ENCODE data around the gene SLCO3A1. TPM values are rescaled to one million over a fixed set of nuclear protein-coding genes. Genes with fewer than 3 reads are reported as not detected.

Gene SLCO3A1
- total and polyA plus RNA-seq, 4 donors: 1.6 to 3.6 (median 2.4) TPM

DNA sequence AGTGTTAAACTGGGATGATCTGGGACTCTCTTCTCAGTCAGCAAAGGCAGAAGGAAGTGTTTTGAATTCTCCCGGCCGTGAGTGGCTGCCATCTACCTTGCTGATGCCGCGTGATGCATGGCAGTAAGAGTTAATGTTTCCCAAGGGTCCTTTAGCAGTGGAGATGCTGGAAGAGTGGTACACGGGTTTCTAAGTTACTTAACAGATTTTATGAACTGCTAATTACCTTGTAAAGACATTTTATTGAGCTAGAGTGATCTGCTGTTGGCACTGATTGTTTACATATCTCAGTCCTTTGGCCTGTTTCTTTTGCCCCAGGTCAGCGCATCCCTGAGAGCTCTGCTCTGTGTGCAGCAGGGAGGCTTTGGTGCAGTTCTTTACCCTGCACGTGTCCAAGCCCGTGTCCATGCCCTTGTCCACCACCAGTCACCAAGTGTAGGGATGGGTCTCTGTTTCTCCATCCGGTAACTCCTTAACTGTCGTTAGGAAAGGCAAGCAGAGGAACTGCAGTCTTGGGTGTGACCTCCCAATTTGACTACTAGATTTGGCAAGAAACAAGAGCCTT is 172.3 kb downstream of the SLCO3A1 start:
- H3K36me3 ChIP-seq (ENCODE audit: control insufficient read depth in 4 of 4, insufficient read depth in 3 of 4, low read depth in 1 of 4, low read length in 3 of 4): no peaks in the 10 kb centered on the region
- H3K4me1 ChIP-seq (ENCODE audit: control insufficient read depth in 4 of 4, insufficient read depth in 4 of 4, low read length in 3 of 4): no peaks in the 10 kb centered on the region
- no peak overlapping the region for H3K9ac ChIP-seq (ENCODE audit: low read depth in 1 of 2, low read length in 2 of 2)
- H3K4me3 ChIP-seq (ENCODE audit: low read depth in 1 of 3, low read length in 3 of 3): no peak overlapping the region
- DNase-seq (ENCODE audit: low spot score): no peak
- no peaks in the 10 kb centered on the region for H3K27me3 ChIP-seq (ENCODE audit: control insufficient read depth in 4 of 4, insufficient read depth in 4 of 4, low read length in 3 of 4)
- TF ChIP-seq ATF3 (IDR thresholded peaks at IDR 0.05) (no peak), HNF4A (conservative IDR thresholded peaks at IDR 0.05) (no peak), MAX (IDR thresholded peaks at IDR 0.05) (no peak), EGR1 (IDR thresholded peaks at IDR 0.05; ENCODE audit: low read depth in 2 of 2) (no peak), YY1 (IDR thresholded peaks at IDR 0.05) (no peak), FOXA1 (IDR thresholded peaks at IDR 0.05) (no peak), GABPA (IDR thresholded peaks at IDR 0.05 in 1 of 2, conservative IDR thresholded peaks at IDR 0.05 in 1 of 2) (no peak), HNF4G (IDR thresholded peaks at IDR 0.05) (no peak), RXRA (IDR thresholded peaks at IDR 0.05) (no peak), FOXA2 (IDR thresholded peaks at IDR 0.05) (no peak), TAF1 (conservative IDR thresholded peaks at IDR 0.05) (no peak), CTCF (IDR thresholded peaks at IDR 0.05; ENCODE audit: low read depth, low read length, missing input control) (no peak), REST (IDR thresholded peaks at IDR 0.05) (no peak), NR2F2 (IDR thresholded peaks at IDR 0.05) (no peak), RAD21 (IDR thresholded peaks at IDR 0.05) (no peak), JUND (IDR thresholded peaks at IDR 0.05) (no peak), SP1 (IDR thresholded peaks at IDR 0.05) (no peak)
- TF ChIP-seq, protein P1, sequence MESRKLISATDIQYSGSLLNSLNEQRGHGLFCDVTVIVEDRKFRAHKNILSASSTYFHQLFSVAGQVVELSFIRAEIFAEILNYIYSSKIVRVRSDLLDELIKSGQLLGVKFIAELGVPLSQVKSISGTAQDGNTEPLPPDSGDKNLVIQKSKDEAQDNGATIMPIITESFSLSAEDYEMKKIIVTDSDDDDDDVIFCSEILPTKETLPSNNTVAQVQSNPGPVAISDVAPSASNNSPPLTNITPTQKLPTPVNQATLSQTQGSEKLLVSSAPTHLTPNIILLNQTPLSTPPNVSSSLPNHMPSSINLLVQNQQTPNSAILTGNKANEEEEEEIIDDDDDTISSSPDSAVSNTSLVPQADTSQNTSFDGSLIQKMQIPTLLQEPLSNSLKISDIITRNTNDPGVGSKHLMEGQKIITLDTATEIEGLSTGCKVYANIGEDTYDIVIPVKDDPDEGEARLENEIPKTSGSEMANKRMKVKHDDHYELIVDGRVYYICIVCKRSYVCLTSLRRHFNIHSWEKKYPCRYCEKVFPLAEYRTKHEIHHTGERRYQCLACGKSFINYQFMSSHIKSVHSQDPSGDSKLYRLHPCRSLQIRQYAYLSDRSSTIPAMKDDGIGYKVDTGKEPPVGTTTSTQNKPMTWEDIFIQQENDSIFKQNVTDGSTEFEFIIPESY (IDR thresholded peaks at IDR 0.05): no peak
- no peaks in the 10 kb centered on the region for H3K9me3 ChIP-seq (ENCODE audit: control insufficient read depth in 4 of 4, low read length in 3 of 4)
- 64% methylated on average over 10 of the region's 10 CpGs for WGBS
- no peak overlapping the region for H3K27ac ChIP-seq (ENCODE audit: low read depth in 1 of 2, low read length in 2 of 2)
